AML-193 (cell line): Measurements from ENCODE around the gene NUP54.

Source experiments
- DNase-seq, 2 experiments: peaks; one replicate each; lab custom pipeline; 2025; lab: John Stamatoyannopoulos, UW

The NUP54 gene

GRCh38 chr4:76148142-76148865 lies at the start of gene NUP54:
Gene NUP54, minus strand, starts transcription at chr4:76148397. Its CDS starts 23 bp downstream, at chr4:76148374.
- peak; percentile 81 to 92 for DNase-seq

- DNase-seq = no peak
These were observed 49.0 kb upstream of the NUP54 start for GRCh38 chr4:76197031-76197743.

- DNase-seq = no peak
These were observed 48.2 kb upstream of the NUP54 start for GRCh38 chr4:76196376-76196775.

- no peak for DNase-seq
These were observed 47.1 kb upstream of the NUP54 start for GRCh38 chr4:76195326-76195725.

GRCh38 chr4:76194325-76194724 lies 46.1 kb upstream of the NUP54 start:
- DNase-seq = no peak

DNA sequence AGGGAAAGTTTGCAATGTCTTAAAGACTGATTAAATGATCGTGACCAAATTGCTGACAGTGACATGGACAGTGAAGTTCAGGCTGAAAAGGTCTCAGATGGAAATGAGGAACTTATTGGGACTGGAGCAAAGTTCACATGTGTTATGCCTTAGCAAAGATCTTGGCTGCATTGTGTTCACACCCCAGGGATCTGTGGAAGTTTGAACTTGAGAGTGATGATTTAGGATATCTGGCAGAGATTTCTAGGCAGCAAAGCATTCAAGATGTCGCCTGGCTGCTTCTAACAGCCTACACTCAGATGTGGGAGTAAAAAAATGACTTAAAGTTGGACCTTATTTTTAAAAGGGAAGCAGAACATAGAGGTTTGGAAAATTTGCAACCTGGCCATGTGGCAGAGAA lies 44.0 kb upstream of the NUP54 start:
- DNase-seq = no peak

- DNase-seq = no peak
These were observed 40.4 kb upstream of the NUP54 start for GRCh38 chr4:76188557-76188956.

DNA sequence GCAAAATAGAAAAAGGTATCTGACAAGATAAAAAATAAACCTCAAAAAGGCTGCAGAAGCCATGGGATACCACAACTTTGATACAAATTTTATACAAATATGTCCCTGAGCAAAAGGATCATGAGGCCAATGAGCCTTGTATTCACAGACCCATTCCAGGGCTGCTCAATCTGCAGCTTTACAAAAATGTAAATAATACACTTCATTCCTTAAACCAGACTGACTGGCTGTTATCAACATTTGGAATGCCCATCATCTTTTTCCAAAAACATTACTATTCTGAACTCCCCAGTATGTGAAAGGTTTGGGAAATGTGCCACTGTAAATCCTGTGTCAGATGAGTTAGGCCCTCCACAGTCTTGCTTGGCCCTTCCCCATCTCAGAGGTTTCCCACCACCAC lies 40.0 kb upstream of the NUP54 start:
- no peak for DNase-seq

GRCh38 chr4:76187152-76187551 lies 39.0 kb upstream of the NUP54 start:
- DNase-seq = no peak

GRCh38 chr4:76182463-76182862 lies 34.3 kb upstream of the NUP54 start:
- no peak for DNase-seq

GRCh38 chr4:76179398-76180318 lies 31.5 kb upstream of the NUP54 start:
- DNase-seq = peak; percentile 74 to 75

GRCh38 chr4:76178296-76178695 lies 30.1 kb upstream of the NUP54 start:
- DNase-seq = no peak

- no peak for DNase-seq
These were observed 29.5 kb upstream of the NUP54 start for GRCh38 chr4:76177709-76178108.

DNA sequence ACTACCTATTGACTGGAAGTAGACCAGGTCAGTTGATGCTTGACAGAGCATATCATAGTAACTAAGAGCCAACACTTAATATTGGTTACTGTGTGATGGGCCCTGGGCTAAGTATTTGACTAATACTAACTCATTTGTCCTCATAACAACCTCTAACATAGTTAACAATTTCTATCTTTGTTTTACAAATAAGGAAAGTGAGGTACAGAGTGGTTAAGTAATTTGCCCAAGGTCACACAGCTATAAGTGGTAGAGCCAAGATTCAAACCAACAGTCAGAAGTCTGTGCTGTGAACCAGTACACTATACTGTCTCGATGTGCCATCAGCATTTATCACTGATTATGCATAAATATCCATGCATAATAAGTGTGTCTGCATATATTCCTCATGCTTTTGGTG lies 27.1 kb upstream of the NUP54 start:
- DNase-seq = no peak

DNA sequence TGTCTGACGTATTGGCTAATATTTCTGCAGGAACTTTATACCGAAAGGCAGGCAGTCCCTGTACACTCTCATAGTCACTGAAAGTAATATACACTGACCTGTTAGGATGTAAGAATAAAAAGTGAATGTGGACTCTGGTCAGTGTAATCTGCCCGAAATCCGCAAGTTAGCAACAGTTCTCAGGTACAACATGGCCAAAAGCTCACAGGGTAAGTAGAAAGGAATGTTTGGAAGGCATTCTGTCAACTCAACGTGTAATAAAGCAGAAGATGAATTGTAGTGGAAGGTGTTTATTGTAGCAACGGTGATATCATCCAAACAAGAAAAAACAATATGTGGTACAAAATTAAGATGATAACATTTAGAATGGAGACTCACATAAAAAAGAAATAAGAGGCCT lies 26.0 kb upstream of the NUP54 start:
- no peak for DNase-seq

GRCh38 chr4:76168688-76169087 lies 20.5 kb upstream of the NUP54 start:
- no peak for DNase-seq

DNA sequence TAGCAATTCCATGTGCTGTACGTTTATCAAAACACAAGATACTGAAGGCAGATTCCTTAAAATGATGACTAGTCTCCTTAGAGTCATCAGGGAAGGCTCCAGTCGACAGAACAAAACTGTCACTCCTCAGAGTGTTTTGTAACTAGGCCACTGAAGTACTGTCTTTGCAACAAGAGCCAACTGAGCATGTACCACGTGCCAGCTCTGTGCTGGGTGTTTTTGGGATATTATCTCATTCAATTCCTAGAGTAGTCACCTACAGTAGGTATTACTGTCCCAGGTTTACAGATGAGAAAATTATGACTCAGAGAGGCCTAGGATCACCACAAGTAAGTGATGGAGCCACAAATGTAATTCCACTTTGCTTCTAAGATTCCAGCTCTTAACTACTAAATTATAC lies 18.3 kb upstream of the NUP54 start:
- DNase-seq = no peak

DNA sequence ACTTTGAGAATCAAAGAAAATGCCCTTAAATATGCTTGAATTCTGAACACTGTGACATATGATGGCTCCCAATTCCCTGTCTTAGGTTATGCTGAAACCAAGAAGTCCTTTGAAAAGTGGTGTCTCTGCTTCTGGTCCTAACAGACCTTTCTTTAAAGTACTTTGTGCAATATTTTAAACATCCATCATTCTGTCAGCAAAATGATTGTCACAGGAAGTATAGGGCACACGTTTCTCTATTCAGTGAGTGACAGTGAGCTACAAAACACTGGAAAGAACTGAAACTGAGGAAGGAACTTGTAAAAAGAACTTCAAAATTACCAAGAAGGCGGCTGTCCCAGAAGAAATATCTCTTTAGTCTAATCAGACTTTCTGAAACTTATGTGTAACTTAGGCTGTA lies 12.2 kb upstream of the NUP54 start:
- no peak for DNase-seq

DNA sequence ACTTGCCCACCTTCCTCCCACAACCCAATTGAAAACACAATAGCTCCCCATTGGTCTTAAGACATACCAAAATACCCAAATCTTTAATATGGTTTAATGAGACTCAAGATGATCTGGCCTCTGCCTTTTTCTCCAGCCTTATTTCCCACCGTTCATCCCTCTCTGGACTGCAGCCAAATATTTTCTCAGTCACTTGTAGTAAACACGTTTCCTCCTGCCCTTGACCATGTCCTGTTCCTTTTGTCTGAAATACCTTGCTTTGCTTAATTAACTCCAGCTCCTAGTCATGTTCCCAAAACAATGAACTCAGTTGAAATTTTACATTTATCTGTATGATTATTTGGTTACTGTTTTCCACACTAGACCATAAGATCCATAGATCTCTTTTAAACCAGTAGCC lies 8.4 kb upstream of the NUP54 start:
- DNase-seq = no peak

DNA sequence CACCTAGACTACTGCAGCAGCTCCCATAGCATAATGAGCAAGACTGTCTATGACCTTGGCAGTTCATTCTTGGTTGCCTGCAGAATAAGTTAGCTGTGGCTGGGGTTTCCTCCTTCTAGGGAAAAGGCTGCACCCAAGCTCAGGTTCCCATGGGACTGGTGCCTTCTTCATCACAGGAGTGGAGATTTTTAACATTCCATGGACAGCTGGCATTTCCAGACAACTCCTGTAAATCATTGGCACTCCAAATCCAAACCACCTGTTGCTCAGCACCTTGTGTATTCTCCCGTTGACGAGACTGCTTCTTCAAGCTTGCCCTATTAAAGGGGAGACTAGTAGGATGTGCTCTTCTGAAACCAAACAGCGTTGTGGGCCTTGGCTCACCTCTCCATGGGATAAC lies 7.8 kb upstream of the NUP54 start:
- no peak for DNase-seq

DNA sequence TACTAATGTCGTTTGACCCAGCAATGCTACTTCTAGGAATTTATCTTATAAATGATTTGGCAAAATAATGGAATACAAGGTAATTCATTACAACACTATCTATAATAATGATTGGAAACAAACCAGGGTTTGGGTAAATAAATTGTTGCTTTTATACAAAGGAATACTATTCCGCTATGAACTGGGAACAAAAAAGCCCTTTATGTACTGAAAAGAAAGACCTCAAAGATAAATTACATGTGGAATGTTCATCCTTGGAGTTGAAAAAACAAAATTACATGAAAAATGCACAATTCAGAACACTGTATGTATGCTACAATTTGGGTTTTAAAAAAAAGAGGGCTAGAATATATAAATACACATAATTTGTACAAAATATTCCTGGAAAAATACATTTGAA lies 5.2 kb upstream of the NUP54 start:
- DNase-seq = no peak

- DNase-seq = peak; percentile 48 to 61
These were observed 599 bp downstream of the NUP54 start for GRCh38 chr4:76147454-76148141.
